GOT3 (cell line): ENCODE results near the gene JMY.

Source experiments
- DNase-seq: peaks from one replicate; lab custom pipeline; 2025; ENCODE audit warnings: mixed read lengths; lab: John Stamatoyannopoulos, UW

JMY gene

GRCh38 chr5:79297661-79298060, 61.7 kb downstream of the JMY start:
- no peak for DNase-seq

DNA sequence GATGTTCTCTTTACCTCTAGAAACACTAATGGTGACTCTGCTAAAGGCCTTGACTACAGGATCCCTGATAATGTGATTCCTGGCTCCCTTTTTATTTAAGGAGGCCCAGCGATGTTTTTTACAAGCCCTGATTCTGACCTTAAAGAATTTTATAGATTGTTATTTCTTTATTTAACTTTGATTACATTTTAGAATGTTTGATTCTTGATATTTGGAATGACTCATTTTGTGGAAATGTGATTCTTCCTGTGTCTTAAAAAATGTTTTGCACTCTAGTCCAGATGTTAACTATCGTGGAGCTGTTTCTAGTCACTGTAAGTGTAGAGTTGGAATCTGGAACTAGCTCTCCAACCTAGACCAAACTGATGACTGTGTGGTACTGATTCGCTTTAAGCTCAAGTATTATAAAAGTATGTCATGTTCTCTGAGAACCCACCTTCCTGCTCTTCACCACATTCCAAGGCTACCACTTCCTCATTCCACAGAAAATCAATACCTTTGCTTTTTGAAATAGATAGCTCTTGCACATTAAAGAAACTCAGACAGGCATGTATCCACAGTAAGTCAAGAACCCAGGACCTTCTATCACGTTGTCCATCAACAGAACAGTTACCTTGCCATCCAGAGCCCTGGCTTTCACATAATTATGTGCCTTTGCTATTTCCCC, 65.2 kb downstream of the JMY start:
- DNase-seq = no peak

DNA sequence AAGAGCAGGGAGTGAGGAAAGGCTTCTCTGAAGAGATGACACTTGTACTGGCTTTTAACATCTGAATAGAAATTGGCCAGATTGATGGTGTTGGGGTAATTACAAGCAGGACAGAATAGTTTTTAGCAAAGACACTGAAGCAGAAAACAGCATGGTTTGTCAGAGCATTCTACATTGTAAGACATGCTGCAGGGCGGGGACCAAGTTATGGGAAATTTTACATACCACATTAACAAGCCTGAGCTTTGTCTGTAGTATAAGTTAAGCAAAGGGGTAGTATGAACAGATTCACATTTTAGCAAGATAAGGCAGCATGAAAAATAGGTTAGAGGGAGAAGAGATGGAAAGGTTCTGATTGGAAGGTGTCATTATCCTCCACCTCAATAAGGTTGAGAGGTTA, 66.5 kb downstream of the JMY start:
- no peak for DNase-seq

- DNase-seq = no peak
Observed at GRCh38 chr5:79305706-79306105, 69.8 kb downstream of the JMY start.

DNA sequence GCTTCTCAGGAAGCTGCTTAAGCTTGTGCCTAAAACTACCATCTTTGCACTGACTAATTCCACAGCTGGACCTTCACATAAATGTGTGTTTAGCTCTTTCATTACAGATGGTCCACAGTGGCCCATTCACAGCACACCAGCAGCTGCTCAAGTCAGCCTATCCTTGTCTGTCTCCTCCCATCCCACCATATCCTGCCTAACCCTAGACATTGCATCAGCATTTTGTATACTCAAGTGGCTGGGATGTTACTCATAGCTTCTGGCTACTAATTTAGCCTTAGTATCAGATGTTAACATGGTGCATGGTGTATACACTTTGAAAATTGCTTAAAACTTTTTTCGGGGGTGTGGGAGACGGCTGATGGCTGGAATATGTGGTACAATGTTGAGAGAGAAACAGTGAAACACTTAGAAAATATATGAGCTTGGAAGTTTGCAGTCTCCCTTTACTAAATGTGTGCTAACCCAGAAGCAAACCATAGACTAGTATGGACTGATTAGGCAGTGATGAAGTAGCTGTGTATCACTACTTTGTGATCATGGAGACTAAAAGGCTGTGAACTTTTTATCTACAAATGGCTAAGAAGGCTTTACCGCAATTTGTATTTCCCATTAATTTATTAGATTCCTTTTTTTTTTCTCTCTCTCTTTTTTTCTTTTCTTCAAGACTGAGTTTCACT, 83.1 kb downstream of the JMY start:
- DNase-seq = no peak

GRCh38 chr5:79329453-79329852, 93.5 kb downstream of the JMY start:
- DNase-seq = no peak

- no peak for DNase-seq
Observed at GRCh38 chr5:79330071-79330470, 94.1 kb downstream of the JMY start.

DNA sequence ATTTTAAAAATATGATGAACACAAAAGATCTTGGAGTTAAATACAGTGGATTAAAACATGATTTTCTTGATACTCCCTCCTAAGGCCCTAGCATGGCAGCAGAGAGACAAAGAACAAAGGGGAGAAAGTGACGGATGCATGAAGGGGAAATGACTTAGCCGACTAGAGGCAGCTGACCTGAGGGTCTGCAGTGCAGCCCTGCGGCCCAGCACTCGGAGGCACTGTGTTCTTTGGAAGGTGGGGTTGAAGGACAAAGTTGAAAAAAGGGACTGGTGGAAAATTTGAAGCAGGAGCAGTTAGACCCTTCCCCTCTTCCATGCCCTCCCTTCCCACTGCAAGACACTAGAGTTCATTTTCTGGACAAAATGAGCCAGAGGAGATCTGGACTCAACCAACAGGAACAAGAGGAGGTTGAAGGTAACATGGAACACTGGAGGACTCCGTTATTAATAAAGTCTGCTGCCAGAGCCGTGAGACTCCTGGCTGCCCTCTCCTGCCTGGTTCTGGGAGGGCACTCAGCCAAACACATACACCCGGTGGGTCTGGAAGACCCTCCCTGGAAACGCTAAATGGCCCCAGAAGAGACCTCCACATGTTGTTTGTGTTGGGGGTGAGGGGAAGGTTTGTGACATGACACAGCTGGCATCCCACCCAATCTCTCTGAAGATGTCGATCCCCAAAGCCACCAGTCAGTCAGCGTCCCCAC, 98.1 kb downstream of the JMY start:
- no peak for DNase-seq

DNA sequence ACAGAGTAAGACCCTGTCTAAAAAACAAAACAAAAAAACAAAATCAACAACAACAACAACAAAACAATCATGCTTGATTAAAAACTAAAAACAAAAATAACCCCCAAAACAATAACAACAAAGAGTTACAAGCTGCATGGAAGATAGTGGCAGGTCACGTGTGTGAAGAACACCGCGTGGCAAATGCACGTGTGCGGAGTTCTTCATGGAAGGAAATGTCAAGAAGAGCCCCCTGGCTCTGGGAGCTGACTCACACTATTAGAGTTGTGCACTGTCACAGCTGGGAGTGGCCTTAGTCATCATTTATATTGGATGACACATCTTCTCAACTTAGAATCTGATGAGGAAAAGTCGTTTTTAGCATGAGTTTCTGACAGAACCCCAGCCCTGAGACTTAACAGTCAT, 110.5 kb downstream of the JMY start:
- DNase-seq = no peak

GRCh38 chr5:79349047-79349446, 113.1 kb downstream of the JMY start:
- DNase-seq = no peak

GRCh38 chr5:79349881-79350280, 114.0 kb downstream of the JMY start:
- no peak for DNase-seq

GRCh38 chr5:79357398-79357797, 121.5 kb downstream of the JMY start:
- DNase-seq = no peak
